Stomach (tissue), 9 donors: ENCODE measurements around the gene ARHGAP15. TPM values are rescaled to one million over a fixed set of nuclear protein-coding genes. Genes with fewer than 3 reads are reported as not detected.

Source experiments
- DNase-seq, 2 donors: peaks; one replicate each; pipeline versions ENCODE4 v3.0.0 to v3.0.0-alpha.2; 2013 to 2019
- H3K27ac ChIP-seq, 5 donors: fragments of 200-600 bp in 4 of 5; sonication (generic) in 4 of 5; one replicate each; pipeline ENCODE4 v1.5.1; 2013 to 2019; ENCODE audit warnings: mild to moderate bottlenecking in 1 of 5, moderate library complexity in 1 of 5
- H3K27me3 ChIP-seq, 3 donors: fragments of 200-600 bp; sonication (generic); one replicate each; pipeline ENCODE4 v1.5.1; 2017 to 2019; ENCODE audit warnings: mixed run types in 1 of 3
- H3K36me3 ChIP-seq, 4 donors: fragments of 200-600 bp; sonication (generic); 1 replicate in 3 of 4; 2 replicates in 1 of 4; pipeline ENCODE4 v1.5.1; 2016 to 2019
- H3K4me1 ChIP-seq, 4 donors: fragments of 200-600 bp; sonication (generic); one replicate each; pipeline ENCODE4 v1.5.1; 2016 to 2019
- H3K4me3 ChIP-seq, 4 donors: fragments of 200-600 bp; sonication (generic) in 3 of 4; one replicate each; pipeline ENCODE4 v1.5.1; 2016 to 2019; ENCODE audit warnings: mild to moderate bottlenecking in 1 of 4
- H3K9me3 ChIP-seq, 4 donors: fragments of 200-600 bp; sonication (generic); one replicate each; pipeline ENCODE4 v1.5.1; 2016 to 2019
- CTCF ChIP-seq, 7 experiments: fragments of 450-650 bp in 4 of 7; fragments of 200-600 bp in 3 of 7; sonication (generic) in 3 of 7; IDR thresholded peaks; one replicate each; pipeline ENCODE4 v1.5.1; 2016 to 2019; ENCODE audit warnings: antibody characterized with exemption in 7 of 7, control low read depth in 2 of 7, mild to moderate bottlenecking in 1 of 7
- EP300 ChIP-seq: sonication (generic); formaldehyde crosslinking; IDR thresholded peaks from one replicate; pipeline ENCODE4 v1.6.1; 2017; ENCODE audit warnings: antibody characterized with exemption
- POLR2A ChIP-seq, 4 donors: fragments of 450-650 bp; IDR thresholded peaks; one replicate each; pipeline ENCODE4 v1.6.1; 2016; ENCODE audit warnings: antibody characterized with exemption in 4 of 4, control low read depth in 2 of 4, mild to moderate bottlenecking in 1 of 4, moderate library complexity in 1 of 4
- POLR2AphosphoS5 ChIP-seq, 3 donors: sonication (generic); formaldehyde crosslinking; IDR thresholded peaks; one replicate each; pipeline ENCODE4 v1.6.1; 2016; ENCODE audit warnings: antibody characterized with exemption in 3 of 3
- WGBS, 5 donors: extraction: QIAGEN DNeasy Blood & Tissue Kit in 3 of 5; methylation state at CpG; one replicate each; pipeline versions ENCODE4 v1.1.5 to v1.1.7; 2013 to 2018; 5-methylcytosine and 5-hydroxymethylcytosine counted together
- intact Hi-C: fragments of 100-400 bp; cut with DNase I; formaldehyde crosslinking; loops from one replicate; pipeline ENCODE4 v1.15.1; 2023; ENCODE audit warnings: low total_unique reads
- polyA plus RNA-seq, 3 donors: library from polyadenylated mRNA; stranded (reverse); fragments of 200-250 nt; gene quantifications; one replicate each; pipeline ENCODE4 v1.2.3, GENCODE V29; 2013
- total RNA-seq, 5 donors: library from RNA; depleted of rRNA; stranded (reverse); fragments of >200 nt; gene quantifications; one replicate each; pipeline versions ENCODE4 v1.1.0 to v1.2.3, GENCODE V29; 2014 to 2016
- donor health status: healthy with polysubstance abuse.
- donor health status: Bipolar disorder and iron deficiency.
- donor health status: healthy.

The ARHGAP15 gene
- total and polyA plus RNA-seq, 8 donors, result 1.8 to 66.3 (median 6.8) TPM; not detected in 1

DNA sequence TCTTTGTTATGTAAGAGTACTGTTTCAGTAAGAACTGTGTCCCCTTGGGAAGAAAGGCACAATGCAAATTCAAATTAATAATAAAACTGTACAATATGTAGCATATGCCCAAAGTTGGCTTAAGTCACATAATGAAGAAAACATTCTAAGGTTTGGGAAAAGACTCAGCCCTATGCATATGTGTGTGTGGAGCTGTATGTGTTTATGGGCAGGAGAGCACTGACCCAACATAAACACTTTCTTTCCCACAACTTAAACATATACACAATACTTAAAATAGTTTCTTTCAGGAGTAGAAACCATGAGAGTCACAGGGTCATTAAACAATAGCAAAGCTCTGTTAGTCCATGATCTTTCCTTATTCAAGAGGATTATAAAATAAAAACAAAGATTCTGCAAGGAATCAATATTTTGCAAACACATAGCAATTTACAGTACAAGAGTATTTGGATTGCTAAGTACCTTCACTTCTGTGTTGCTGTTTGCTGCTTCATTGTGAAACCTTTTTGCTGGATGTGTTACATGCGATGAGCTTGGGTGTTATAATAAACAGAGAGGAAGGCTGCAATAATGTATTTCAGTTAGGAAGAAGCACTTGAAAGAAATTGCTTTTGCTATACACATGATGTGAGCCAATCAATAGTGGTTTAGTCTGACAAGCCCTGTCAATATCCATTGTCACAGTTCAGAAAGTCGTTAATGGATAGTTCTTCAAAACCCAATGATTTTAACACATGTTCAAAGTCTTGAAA lies 347.3 kb downstream of the ARHGAP15 start:
- Histone ChIP-seq H3K27ac (peak overlapping the region in 1 of 5 donors; percentile 48), H3K36me3 (no peaks in the 10 kb centered on the region), H3K4me3 (no peak overlapping the region), H3K9me3 (no peaks in the 10 kb centered on the region), H3K4me1 (peaks cover 0 to 9% (median 0%) of the 10 kb centered on the region in 4 donors), H3K27me3 (no peaks in the 10 kb centered on the region)
- no peak for DNase-seq
- WGBS, 5 donors, result 65 to 77% (median 76%) methylated on average over 2 of the region's 2 CpGs
- TF ChIP-seq CTCF (IDR thresholded peaks at IDR 0.05) (no peak), EP300 (no peak), POLR2AphosphoS5 (IDR thresholded peaks at IDR 0.05) (no peak), POLR2A (IDR thresholded peaks at IDR 0.05) (no peak)
- intact Hi-C loops, result no loop called here

- Histone ChIP-seq H3K27me3 (no peaks in the 10 kb centered on the region), H3K27ac (no peak overlapping the region), H3K9me3 (no peaks in the 10 kb centered on the region), H3K36me3 (no peaks in the 10 kb centered on the region), H3K4me1 (peaks cover 0 to 9% (median 0%) of the 10 kb centered on the region in 4 donors), H3K4me3 (no peak overlapping the region)
- intact Hi-C loops, result no loop called here
- WGBS, 5 donors, result 93 to 100% (median 94%) methylated on average over 1 of the region's 1 CpG
- no peak for TF ChIP-seq CTCF (IDR thresholded peaks at IDR 0.05)
- TF ChIP-seq EP300, result no peak
- no peak for TF ChIP-seq POLR2AphosphoS5 (IDR thresholded peaks at IDR 0.05)
- no peak for TF ChIP-seq POLR2A (IDR thresholded peaks at IDR 0.05)
- DNase-seq, result no peak
Measured at GRCh38 chr2:143477714-143478443, 348.7 kb downstream of the ARHGAP15 start.

DNA sequence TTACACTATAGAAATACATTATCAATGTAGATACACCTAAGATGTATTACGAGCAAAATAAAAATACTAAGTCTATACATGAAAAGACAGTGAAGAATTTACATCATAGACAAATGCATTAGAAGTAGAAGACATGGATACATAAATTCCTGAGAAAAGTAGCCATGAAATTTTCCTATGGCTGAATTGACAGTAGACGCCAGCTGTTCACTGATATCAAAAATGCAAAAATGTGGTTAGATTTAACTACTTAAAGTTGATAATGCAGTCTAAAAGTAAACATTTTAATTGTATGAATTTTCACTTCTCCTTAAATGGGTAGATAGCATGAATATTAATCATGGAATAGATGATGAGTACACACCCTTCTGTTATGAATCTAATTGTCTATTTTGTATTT lies 350.9 kb downstream of the ARHGAP15 start:
- H3K4me3 ChIP-seq, result no peak overlapping the region
- no peaks in the 10 kb centered on the region for H3K27me3 ChIP-seq
- no peaks in the 10 kb centered on the region for H3K36me3 ChIP-seq
- H3K27ac ChIP-seq, result peak overlapping the region in 2 of 5 donors; percentile 65 to 76
- 80 to 92% (median 85%) methylated on average over 2 of the region's 2 CpGs for WGBS, 5 donors
- DNase-seq, result no peak
- intact Hi-C loops, result no loop called here
- peaks cover 0 to 5% (median 0%) of the 10 kb centered on the region in 4 donors for H3K4me1 ChIP-seq
- TF ChIP-seq POLR2A (IDR thresholded peaks at IDR 0.05) (no peak), POLR2AphosphoS5 (IDR thresholded peaks at IDR 0.05) (no peak), EP300 (no peak), CTCF (IDR thresholded peaks at IDR 0.05) (no peak)
- H3K9me3 ChIP-seq, result no peaks in the 10 kb centered on the region

DNA sequence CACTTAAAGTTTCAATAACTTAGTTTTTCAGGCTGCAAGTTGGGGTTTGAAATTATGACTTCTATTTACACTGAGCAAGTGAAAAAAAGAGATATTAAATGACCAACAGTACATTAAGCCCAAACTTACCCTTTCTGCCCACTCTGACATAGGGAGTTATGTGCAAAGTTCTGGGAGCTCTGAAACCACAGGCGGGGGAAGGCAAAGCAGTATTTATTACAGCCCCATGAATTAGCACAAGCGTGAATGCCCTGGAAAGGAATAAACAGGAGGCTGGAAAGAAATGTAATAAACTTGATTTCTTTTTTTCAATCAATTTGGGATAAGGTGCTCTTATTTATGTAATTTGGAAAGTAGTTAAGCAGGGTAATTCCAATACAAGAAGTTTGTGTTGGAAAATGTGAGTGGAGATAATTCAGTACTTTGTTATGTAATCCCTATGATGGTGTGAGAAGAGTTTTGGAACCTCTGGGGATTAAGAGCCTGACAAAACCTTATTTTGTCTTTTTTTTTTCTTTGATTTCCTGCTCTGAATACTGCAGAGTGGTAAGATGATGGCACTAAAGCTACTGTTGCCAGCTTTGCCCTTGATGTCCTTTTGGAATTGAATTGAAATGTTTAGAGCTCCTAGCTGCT lies 351.5 kb downstream of the ARHGAP15 start:
- no peaks in the 10 kb centered on the region for H3K9me3 ChIP-seq
- H3K27me3 ChIP-seq, result no peaks in the 10 kb centered on the region
- H3K4me1 ChIP-seq, result no peaks in the 10 kb centered on the region
- no peak overlapping the region for H3K4me3 ChIP-seq
- peak in 1 of 2 donors; percentile 19 for DNase-seq
- 55 to 82% (median 78%) methylated on average over 2 of the region's 2 CpGs for WGBS, 5 donors
- intact Hi-C loops, result no loop called here
- H3K27ac ChIP-seq, result peak overlapping the region in 4 of 5 donors; percentile 41 to 76 (median 54)
- no peak for TF ChIP-seq POLR2AphosphoS5 (IDR thresholded peaks at IDR 0.05)
- H3K36me3 ChIP-seq, result no peaks in the 10 kb centered on the region
